Neural cell (in vitro differentiated cells): Measurements from ENCODE around the gene FRA10AC1. TPM values are rescaled to one million over a fixed set of nuclear protein-coding genes. Genes with fewer than 3 reads are reported as not detected.
"Not testable (repeated sequence)": the region's sequence is repeated elsewhere in the genome, so short reads cannot be mapped to it uniquely, and the experiment has no call there.

ENCODE experiments used
- H2AFZ ChIP-seq: fragments of 200-600, 300-800 bp; sonication (generic), shearing (Covaris generic); 2 replicates; pipeline ENCODE4 v1.6.0; 2014; ENCODE audit warnings: low read depth, mild to moderate bottlenecking, antibody characterized with exemption, low read length, moderate library complexity
- H3F3A ChIP-seq: fragments of 200-600 bp; shearing (Covaris generic); 2 replicates; pipeline ENCODE4 v1.6.1; 2016; ENCODE audit warnings: mild to moderate bottlenecking, moderate library complexity, mixed read lengths, antibody characterized with exemption, low read length; ENCODE audit not compliant: insufficient read depth, poor library complexity, severe bottlenecking
- H3K27ac ChIP-seq: fragments of 200-600, 300-800 bp; sonication (generic), shearing (Covaris generic); 2 replicates; pipeline ENCODE4 v1.5.1; 2014; ENCODE audit warnings: mild to moderate bottlenecking, low read length, moderate library complexity
- H3K27me3 ChIP-seq: fragments of 300-800, 200-600 bp; sonication (generic), shearing (Covaris generic); 2 replicates; pipeline ENCODE4 v1.6.0; 2014; ENCODE audit warnings: mild to moderate bottlenecking, low read depth, low read length, moderate library complexity; ENCODE audit not compliant: insufficient read depth
- H3K36me3 ChIP-seq: fragments of 300-800, 200-600 bp; sonication (generic), shearing (Covaris generic); 2 replicates; pipeline ENCODE4 v1.5.1; 2014; ENCODE audit warnings: mild to moderate bottlenecking, antibody characterized with exemption, low read length, moderate library complexity; ENCODE audit not compliant: insufficient read depth
- H3K4me2 ChIP-seq: fragments of 300-800, 200-600 bp; sonication (generic), shearing (Covaris generic); 2 replicates; pipeline ENCODE4 v1.6.0; 2014; ENCODE audit warnings: mild to moderate bottlenecking, low read length
- H3K4me3 ChIP-seq: fragments of 300-800, 200-600 bp; sonication (generic), shearing (Covaris generic); 2 replicates; pipeline ENCODE4 v1.5.1; 2014; ENCODE audit warnings: mild to moderate bottlenecking, low read length, moderate library complexity
- H3K79me2 ChIP-seq: fragments of 200-600 bp; shearing (Covaris generic); replicated peaks from 2 replicates; pipeline ENCODE4 v1.6.0; 2014; ENCODE audit warnings: mild to moderate bottlenecking, low read length, moderate library complexity; ENCODE audit not compliant: insufficient read depth
- H3K9ac ChIP-seq: fragments of 300-800, 200-600 bp; sonication (generic), shearing (Covaris generic); 2 replicates; pipeline ENCODE4 v1.6.1; 2016; ENCODE audit warnings: mild to moderate bottlenecking, low read length, mixed read lengths
- H3K9me2 ChIP-seq: fragments of 200-600 bp; shearing (Covaris generic); 2 replicates; pipeline ENCODE4 v1.6.1; 2016; ENCODE audit warnings: mild to moderate bottlenecking, low read length, mixed read lengths; ENCODE audit not compliant: insufficient read depth
- H3K9me3 ChIP-seq: fragments of 200-600, 300-800 bp; sonication (generic), shearing (Covaris generic); 2 replicates; pipeline ENCODE4 v1.6.1; 2016; ENCODE audit warnings: mild to moderate bottlenecking, mixed run types, low read length, moderate library complexity, mixed read lengths
- H4K20me1 ChIP-seq: fragments of 200-600 bp; shearing (Covaris generic); 2 replicates; pipeline ENCODE4 v1.6.1; 2016; ENCODE audit warnings: mild to moderate bottlenecking, mixed run types; ENCODE audit not compliant: insufficient read depth
- EP300 ChIP-seq: fragments of 450-650 bp; conservative IDR thresholded peaks from 2 replicates; pipeline ENCODE4 v1.6.1; 2014; ENCODE audit warnings: antibody characterized with exemption, mild to moderate bottlenecking, moderate library complexity; ENCODE audit not compliant: poor library complexity, severe bottlenecking
- EZH2 ChIP-seq: fragments of 200-600, 300-800 bp; shearing (Covaris generic), sonication (generic); IDR thresholded peaks from 2 replicates; pipeline ENCODE4 v1.6.1; 2014; ENCODE audit warnings: antibody characterized with exemption, low read length, borderline replicate concordance, mild to moderate bottlenecking; ENCODE audit not compliant: insufficient read depth, poor library complexity, severe bottlenecking
- MXI1 ChIP-seq: fragments of 450-650 bp; conservative IDR thresholded peaks from 2 replicates; pipeline ENCODE4 v1.6.1; 2014; ENCODE audit warnings: antibody characterized with exemption, mild to moderate bottlenecking; ENCODE audit not compliant: poor library complexity, severe bottlenecking
- POLR2AphosphoS5 ChIP-seq: IDR thresholded peaks from 2 replicates; pipeline ENCODE4 v1.6.1; 2012
- RAD21 ChIP-seq: fragments of 450-650 bp; conservative IDR thresholded peaks from 2 replicates; pipeline ENCODE4 v1.6.1; 2014; ENCODE audit warnings: antibody characterized with exemption, mild to moderate bottlenecking, moderate library complexity
- SMC3 ChIP-seq: fragments of 450-650 bp; conservative IDR thresholded peaks from 2 replicates; pipeline ENCODE4 v1.6.1; 2014; ENCODE audit warnings: antibody characterized with exemption, mild to moderate bottlenecking, moderate library complexity; ENCODE audit not compliant: poor library complexity
- TAF1 ChIP-seq: IDR thresholded peaks from 2 replicates; pipeline ENCODE4 v1.6.1; 2012; ENCODE audit warnings: low read depth
- polyA plus RNA-seq: library from polyadenylated mRNA; depleted of rRNA; stranded (reverse); fragments of >200 nt; gene quantifications from 2 replicates; pipeline ENCODE4 v1.2.3, GENCODE V29; 2014
- TF ChIP-seq, protein P1 (sequence below): IDR thresholded peaks from 2 replicates; pipeline ENCODE4 v1.6.1; 2012; ENCODE audit warnings: borderline replicate concordance
- TF ChIP-seq, protein P2 (sequence below): fragments of 450-650 bp; IDR thresholded peaks from 2 replicates; pipeline ENCODE4 v1.5.1; 2014; ENCODE audit warnings: antibody characterized with exemption, mild to moderate bottlenecking, moderate library complexity; ENCODE audit not compliant: poor library complexity, severe bottlenecking

FRA10AC1 gene
- polyA plus RNA-seq, 1 donor from 2014 or later = 22.8 TPM

DNA sequence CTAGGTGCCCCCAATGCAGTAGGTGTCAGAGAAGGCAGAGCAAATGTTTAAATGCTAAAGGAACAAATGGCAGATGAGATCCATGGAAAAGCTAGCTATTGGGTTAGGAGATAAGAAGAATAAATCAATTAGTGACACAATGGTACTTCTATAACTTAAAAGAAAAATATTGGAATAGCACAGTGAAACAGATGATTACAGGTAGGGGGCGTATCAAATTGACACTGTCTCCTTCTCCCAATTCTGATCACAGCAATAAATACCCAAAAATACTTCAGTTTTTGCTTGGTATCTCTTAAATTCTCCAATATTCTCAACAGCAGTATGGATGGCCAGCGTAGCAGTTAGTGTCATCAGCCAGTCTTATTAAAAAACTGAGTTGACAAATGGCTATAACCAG, 5.2 kb downstream of the FRA10AC1 start:
- Histone ChIP-seq H3K9me3 (no peaks in the 10 kb centered on the region), H3K36me3 (no peaks in the 10 kb centered on the region), H3K9me2 (no peaks in the 10 kb centered on the region), H3K4me2 (no peak overlapping the region), H3K4me3 (no peak overlapping the region), H3K79me2 (no peaks in the 10 kb centered on the region), H3K27ac (no peak overlapping the region), H3F3A (no peaks in the 10 kb centered on the region), H2AFZ (no peak overlapping the region), H3K9ac (no peak overlapping the region), H4K20me1 (no peaks in the 10 kb centered on the region), H3K27me3 (no peaks in the 10 kb centered on the region)
- TF ChIP-seq EP300 (no peak), MXI1 (no peak), SMC3 (no peak), TAF1 (no peak), RAD21 (no peak), POLR2AphosphoS5 (no peak), EZH2 (no peak)
- TF ChIP-seq, protein P1, sequence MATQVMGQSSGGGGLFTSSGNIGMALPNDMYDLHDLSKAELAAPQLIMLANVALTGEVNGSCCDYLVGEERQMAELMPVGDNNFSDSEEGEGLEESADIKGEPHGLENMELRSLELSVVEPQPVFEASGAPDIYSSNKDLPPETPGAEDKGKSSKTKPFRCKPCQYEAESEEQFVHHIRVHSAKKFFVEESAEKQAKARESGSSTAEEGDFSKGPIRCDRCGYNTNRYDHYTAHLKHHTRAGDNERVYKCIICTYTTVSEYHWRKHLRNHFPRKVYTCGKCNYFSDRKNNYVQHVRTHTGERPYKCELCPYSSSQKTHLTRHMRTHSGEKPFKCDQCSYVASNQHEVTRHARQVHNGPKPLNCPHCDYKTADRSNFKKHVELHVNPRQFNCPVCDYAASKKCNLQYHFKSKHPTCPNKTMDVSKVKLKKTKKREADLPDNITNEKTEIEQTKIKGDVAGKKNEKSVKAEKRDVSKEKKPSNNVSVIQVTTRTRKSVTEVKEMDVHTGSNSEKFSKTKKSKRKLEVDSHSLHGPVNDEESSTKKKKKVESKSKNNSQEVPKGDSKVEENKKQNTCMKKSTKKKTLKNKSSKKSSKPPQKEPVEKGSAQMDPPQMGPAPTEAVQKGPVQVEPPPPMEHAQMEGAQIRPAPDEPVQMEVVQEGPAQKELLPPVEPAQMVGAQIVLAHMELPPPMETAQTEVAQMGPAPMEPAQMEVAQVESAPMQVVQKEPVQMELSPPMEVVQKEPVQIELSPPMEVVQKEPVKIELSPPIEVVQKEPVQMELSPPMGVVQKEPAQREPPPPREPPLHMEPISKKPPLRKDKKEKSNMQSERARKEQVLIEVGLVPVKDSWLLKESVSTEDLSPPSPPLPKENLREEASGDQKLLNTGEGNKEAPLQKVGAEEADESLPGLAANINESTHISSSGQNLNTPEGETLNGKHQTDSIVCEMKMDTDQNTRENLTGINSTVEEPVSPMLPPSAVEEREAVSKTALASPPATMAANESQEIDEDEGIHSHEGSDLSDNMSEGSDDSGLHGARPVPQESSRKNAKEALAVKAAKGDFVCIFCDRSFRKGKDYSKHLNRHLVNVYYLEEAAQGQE = no peak
- TF ChIP-seq, protein P2, sequence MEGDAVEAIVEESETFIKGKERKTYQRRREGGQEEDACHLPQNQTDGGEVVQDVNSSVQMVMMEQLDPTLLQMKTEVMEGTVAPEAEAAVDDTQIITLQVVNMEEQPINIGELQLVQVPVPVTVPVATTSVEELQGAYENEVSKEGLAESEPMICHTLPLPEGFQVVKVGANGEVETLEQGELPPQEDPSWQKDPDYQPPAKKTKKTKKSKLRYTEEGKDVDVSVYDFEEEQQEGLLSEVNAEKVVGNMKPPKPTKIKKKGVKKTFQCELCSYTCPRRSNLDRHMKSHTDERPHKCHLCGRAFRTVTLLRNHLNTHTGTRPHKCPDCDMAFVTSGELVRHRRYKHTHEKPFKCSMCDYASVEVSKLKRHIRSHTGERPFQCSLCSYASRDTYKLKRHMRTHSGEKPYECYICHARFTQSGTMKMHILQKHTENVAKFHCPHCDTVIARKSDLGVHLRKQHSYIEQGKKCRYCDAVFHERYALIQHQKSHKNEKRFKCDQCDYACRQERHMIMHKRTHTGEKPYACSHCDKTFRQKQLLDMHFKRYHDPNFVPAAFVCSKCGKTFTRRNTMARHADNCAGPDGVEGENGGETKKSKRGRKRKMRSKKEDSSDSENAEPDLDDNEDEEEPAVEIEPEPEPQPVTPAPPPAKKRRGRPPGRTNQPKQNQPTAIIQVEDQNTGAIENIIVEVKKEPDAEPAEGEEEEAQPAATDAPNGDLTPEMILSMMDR = no peak

DNA sequence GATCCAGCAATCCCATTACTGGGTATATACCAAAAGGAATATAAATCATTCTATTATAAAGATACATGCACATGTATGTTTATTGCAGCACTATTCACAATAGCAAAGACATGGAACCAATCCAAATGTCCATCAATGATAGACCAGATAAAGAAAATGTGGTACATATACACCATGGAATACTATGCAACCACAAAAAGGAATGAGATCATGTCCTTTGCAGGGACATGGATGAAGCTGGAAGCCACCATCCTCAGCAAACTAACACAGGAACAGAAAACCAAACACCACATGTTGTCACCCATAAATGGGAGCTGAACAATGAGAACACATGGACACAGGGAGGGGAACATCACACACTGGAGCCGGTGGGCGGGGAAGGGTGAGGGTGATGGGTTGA, 5.8 kb downstream of the FRA10AC1 start:
- not testable (repeated sequence) for H2AFZ ChIP-seq, H4K20me1 ChIP-seq, H3K4me3 ChIP-seq, H3K36me3 ChIP-seq, H3K4me2 ChIP-seq, H3F3A ChIP-seq, H3K27me3 ChIP-seq, H3K9me3 ChIP-seq, H3K27ac ChIP-seq, H3K79me2 ChIP-seq, H3K9me2 ChIP-seq, H3K9ac ChIP-seq

DNA sequence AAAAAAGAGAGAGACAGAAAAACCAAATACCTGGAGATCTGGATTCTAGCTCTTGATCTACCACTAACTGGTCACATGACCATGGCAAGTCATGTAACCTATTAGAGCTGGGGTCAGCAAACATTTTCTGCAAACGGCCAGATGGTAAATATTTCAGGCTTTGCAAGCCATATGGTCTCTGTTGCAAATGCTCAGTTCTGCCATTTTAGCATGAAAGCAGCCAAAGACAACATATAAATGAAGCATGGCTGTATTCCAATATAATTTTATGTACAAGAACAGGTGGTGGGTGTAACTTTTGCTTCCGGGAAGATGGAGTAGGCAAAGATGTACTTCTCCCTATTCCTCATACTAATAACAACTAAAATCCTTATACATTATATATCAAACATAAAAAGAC, 6.7 kb downstream of the FRA10AC1 start:
- Histone ChIP-seq H3K4me2 (no peak overlapping the region), H3K9me2 (no peaks in the 10 kb centered on the region), H3F3A (no peaks in the 10 kb centered on the region), H3K9me3 (no peaks in the 10 kb centered on the region), H3K4me3 (no peak overlapping the region), H3K9ac (no peak overlapping the region), H3K27me3 (no peaks in the 10 kb centered on the region), H3K36me3 (no peaks in the 10 kb centered on the region), H3K27ac (no peak overlapping the region), H3K79me2 (no peaks in the 10 kb centered on the region), H4K20me1 (no peaks in the 10 kb centered on the region), H2AFZ (no peak overlapping the region)
- TF ChIP-seq EZH2 (no peak), SMC3 (no peak), TAF1 (no peak)
- TF ChIP-seq, protein P1 = no peak
